GM18519 (cell line): ENCODE measurements around the gene CAMK4.

Experiments used
- ATAC-seq: cut with Tn5 transposase; IDR thresholded peaks from one replicate; pipeline ENCODE4 v1.9.1; 2021; ENCODE audit warnings: mild to moderate bottlenecking, moderate library complexity; ENCODE audit not compliant: unreplicated experiment, low FRiP score

CAMK4 gene

GRCh38 chr5:111469903-111470302 lies 245.7 kb downstream of the CAMK4 start:
- no peak for ATAC-seq

GRCh38 chr5:111472096-111472495 lies 247.9 kb downstream of the CAMK4 start:
- ATAC-seq = no peak

GRCh38 chr5:111472579-111472978 lies 248.4 kb downstream of the CAMK4 start:
- peak; percentile 68 for ATAC-seq

GRCh38 chr5:111478266-111478665 lies 254.1 kb downstream of the CAMK4 start:
- ATAC-seq = no peak

- ATAC-seq = no peak
These were observed 254.7 kb downstream of the CAMK4 start for GRCh38 chr5:111478898-111479297.

GRCh38 chr5:111480346-111480745 lies 256.2 kb downstream of the CAMK4 start:
- ATAC-seq = no peak

GRCh38 chr5:111486055-111486454 lies 261.9 kb downstream of the CAMK4 start:
- no peak for ATAC-seq

- ATAC-seq = no peak
These were observed 262.7 kb downstream of the CAMK4 start for GRCh38 chr5:111486926-111487325.

GRCh38 chr5:111488353-111488752 lies 264.2 kb downstream of the CAMK4 start:
- ATAC-seq = no peak

- no peak for ATAC-seq
These were observed 268.8 kb downstream of the CAMK4 start for GRCh38 chr5:111493031-111493430.

- ATAC-seq = no peak
These were observed 270.3 kb downstream of the CAMK4 start for GRCh38 chr5:111494355-111494999.

GRCh38 chr5:111495159-111495558 lies 271.0 kb downstream of the CAMK4 start:
- ATAC-seq = no peak

- no peak for ATAC-seq
These were observed 274.2 kb downstream of the CAMK4 start for GRCh38 chr5:111498346-111498745.

- no peak for ATAC-seq
These were observed 278.8 kb downstream of the CAMK4 start for GRCh38 chr5:111502956-111503355.

- no peak for ATAC-seq
These were observed 280.9 kb downstream of the CAMK4 start for GRCh38 chr5:111505096-111505495.

- ATAC-seq = no peak
These were observed 283.1 kb downstream of the CAMK4 start for GRCh38 chr5:111507276-111507675.

- ATAC-seq = no peak
These were observed 284.9 kb downstream of the CAMK4 start for GRCh38 chr5:111509119-111509518.

- no peak for ATAC-seq
These were observed 287.1 kb downstream of the CAMK4 start for GRCh38 chr5:111511174-111511830.

GRCh38 chr5:111511831-111512374 lies 287.7 kb downstream of the CAMK4 start:
- ATAC-seq = no peak

GRCh38 chr5:111512375-111513130 lies 288.4 kb downstream of the CAMK4 start, which contains the start of gene STARD4:
Gene STARD4, minus strand, starts transcription at chr5:111512535. Its CDS starts 5,102 bp downstream, at chr5:111507433.
- ATAC-seq = peak; percentile 91

- no peak for ATAC-seq
These were observed 288.9 kb downstream of the CAMK4 start for GRCh38 chr5:111513131-111513520.
